GM12878 (cell line): Measurements from ENCODE around the gene FAM47B. TPM values are rescaled to one million over a fixed set of nuclear protein-coding genes. Genes with fewer than 3 reads are reported as not detected.

Source experiments
- ATAC-seq: fragments of 200-7000 bp; cut with Tn5 transposase; 3 replicates; pipeline ENCODE4 v1.9.1; 2020; ENCODE audit warnings: mild to moderate bottlenecking, moderate library complexity
- BruUV-seq: library from RNA; stranded (reverse); fragments of 400-500 nt; replicated peaks from 2 replicates; lab custom pipeline; 2021; lab: Mats Ljungman, UMichigan
- CTCF ChIA-PET: fragments of 300-600 bp; sonication (Branson Sonifier 250); formaldehyde crosslinking; extraction: SDS; loops from one replicate; lab custom pipeline; 2021; ENCODE audit warnings: inconsistent platforms; lab: Yijun Ruan, JAX
- POLR2A ChIA-PET: fragments of 350-600 bp; formaldehyde crosslinking; extraction: SDS; loops from one replicate; lab custom pipeline; 2021; ENCODE audit warnings: inconsistent platforms; lab: Charles Lee
- RAD21 ChIA-PET: fragments of 300-600 bp; sonication (Branson Sonifier 250); formaldehyde crosslinking; loops from one replicate; lab custom pipeline; 2023; ENCODE audit warnings: antibody characterized with exemption; ENCODE audit not compliant: unreplicated experiment; lab: Charles Lee
- SMC1A ChIA-PET: fragments of 300-600 bp; sonication (Branson Sonifier 250); formaldehyde crosslinking; loops from one replicate; lab custom pipeline; 2023; ENCODE audit not compliant: unreplicated experiment, uncharacterized antibody; lab: Charles Lee
- DNase-seq: peaks from one replicate; pipeline ENCODE4 v3.0.0-alpha.2; 2011; ENCODE audit warnings: low read depth, low spot score
- FAIRE-seq: peaks from 3 replicates; lab custom pipeline; 2011; peaks lifted over from hg19 to GRCh38; lab: Jason Lieb, UNC
- H2AFZ ChIP-seq: 2 replicates; pipeline ENCODE4 v1.6.0; 2011; ENCODE audit warnings: low read depth, low read length, control low read depth; ENCODE audit not compliant: control insufficient read depth
- H3K27ac ChIP-seq: 2 replicates; pipeline ENCODE4 v1.5.1; 2011; ENCODE audit warnings: control low read depth; ENCODE audit not compliant: control insufficient read depth, insufficient read depth
- H3K27me3 ChIP-seq, 2 experiments: replicated peaks in 1 of 2; 2 replicates each; pipeline versions ENCODE4 v1.6.0 to v1.6.1; 2011; ENCODE audit warnings: low read length in 1 of 2; ENCODE audit not compliant: control insufficient read depth in 2 of 2, insufficient read depth in 2 of 2
- H3K36me3 ChIP-seq, 2 experiments: 2 replicates each; pipeline ENCODE4 v1.5.1; 2011; ENCODE audit warnings: low read length in 1 of 2; ENCODE audit not compliant: control insufficient read depth in 2 of 2, insufficient read depth in 2 of 2
- H3K4me1 ChIP-seq: 2 replicates; pipeline ENCODE4 v1.6.1; 2011; ENCODE audit warnings: mild to moderate bottlenecking, low read length, moderate library complexity, mixed read lengths; ENCODE audit not compliant: control insufficient read depth, insufficient read depth
- H3K4me2 ChIP-seq: 2 replicates; pipeline ENCODE4 v1.6.0; 2011; ENCODE audit warnings: control low read depth; ENCODE audit not compliant: control insufficient read depth, insufficient read depth
- H3K4me3 ChIP-seq: fragments of 200-600 bp; sonication (generic); 2 replicates; pipeline ENCODE4 v1.5.1; 2016
- H3K79me2 ChIP-seq: 2 replicates; pipeline ENCODE4 v1.6.0; 2011; ENCODE audit warnings: low read length; ENCODE audit not compliant: control insufficient read depth, insufficient read depth
- H3K9ac ChIP-seq: 2 replicates; pipeline ENCODE4 v1.8.0; 2011; ENCODE audit warnings: low read length, control low read depth, mixed read lengths; ENCODE audit not compliant: control insufficient read depth, insufficient read depth
- H3K9me3 ChIP-seq: replicated peaks from 3 replicates; pipeline ENCODE4 v1.5.1; 2011; ENCODE audit warnings: mild to moderate bottlenecking, low read length; ENCODE audit not compliant: control insufficient read depth, insufficient read depth
- H4K20me1 ChIP-seq: 2 replicates; pipeline ENCODE4 v1.6.0; 2011; ENCODE audit not compliant: control insufficient read depth, insufficient read depth
- BACH1 ChIP-seq: fragments of 450-650 bp; IDR thresholded peaks from 2 replicates; pipeline ENCODE4 v1.6.1; 2017; ENCODE audit warnings: mild to moderate bottlenecking, borderline replicate concordance
- BRCA1 ChIP-seq: IDR thresholded peaks from 2 replicates; pipeline ENCODE4 v1.6.1; 2011; ENCODE audit warnings: low read depth, low read length, improper control_type of control experiment
- CBX5 ChIP-seq: sonication (generic); IDR thresholded peaks from 2 replicates; pipeline ENCODE4 v1.6.1; 2016; ENCODE audit warnings: low read depth, moderate library complexity, mild to moderate bottlenecking, inconsistent platforms
- CHD1 ChIP-seq: IDR thresholded peaks from 2 replicates; pipeline ENCODE4 v1.6.1; 2012; ENCODE audit warnings: low read depth, low read length, improper control_type of control experiment
- CREM ChIP-seq: IDR thresholded peaks from 2 replicates; pipeline ENCODE4 v1.6.1; 2014; ENCODE audit warnings: antibody characterized with exemption, low read depth
- EED ChIP-seq: sonication (generic); IDR thresholded peaks from 2 replicates; pipeline ENCODE4 v1.6.1; 2016; ENCODE audit warnings: antibody characterized with exemption, low read depth
- ESRRA ChIP-seq: IDR thresholded peaks from 2 replicates; pipeline ENCODE4 v1.6.1; 2012; ENCODE audit warnings: mild to moderate bottlenecking, low read length, improper control_type of control experiment
- ETV6 ChIP-seq, 2 experiments: fragments of 450-650 bp in 1 of 2; IDR thresholded peaks in 1 of 2; conservative IDR thresholded peaks in 1 of 2; 2 replicates each; pipeline ENCODE4 v1.6.1; 2014; ENCODE audit warnings: antibody characterized with exemption in 1 of 2, borderline replicate concordance in 1 of 2, low read depth in 1 of 2, mild to moderate bottlenecking in 1 of 2, moderate library complexity in 1 of 2
- GABPA ChIP-seq: IDR thresholded peaks from 2 replicates; pipeline ENCODE4 v1.6.1; 2014; ENCODE audit warnings: antibody characterized with exemption, low read depth, mild to moderate bottlenecking, inconsistent platforms
- HDAC6 ChIP-seq: fragments of 200-600 bp; sonication (generic); IDR thresholded peaks from one replicate; pipeline ENCODE4 v1.8.0; 2017; ENCODE audit warnings: antibody characterized with exemption; ENCODE audit not compliant: unreplicated experiment
- IRF4 ChIP-seq: IDR thresholded peaks from 2 replicates; pipeline ENCODE4 v1.6.1; 2011; ENCODE audit warnings: low read depth, low read length
- JUNB ChIP-seq: IDR thresholded peaks from 2 replicates; pipeline ENCODE4 v1.6.1; 2016; ENCODE audit warnings: antibody characterized with exemption, mild to moderate bottlenecking
- PML ChIP-seq: IDR thresholded peaks from 2 replicates; pipeline ENCODE4 v1.6.1; 2012; ENCODE audit warnings: low read length, inconsistent platforms
- POLR2AphosphoS2 ChIP-seq: IDR thresholded peaks from 2 replicates; pipeline ENCODE4 v1.6.1; 2011; ENCODE audit warnings: low read depth, mild to moderate bottlenecking, low read length, improper control_type of control experiment, moderate library complexity
- RAD51 ChIP-seq: fragments of 450-650 bp; IDR thresholded peaks from 2 replicates; pipeline ENCODE4 v1.6.1; 2016; ENCODE audit warnings: moderate library complexity, mild to moderate bottlenecking, inconsistent platforms
- SIN3A ChIP-seq: IDR thresholded peaks from 2 replicates; pipeline ENCODE4 v1.6.1; 2012; ENCODE audit warnings: low read depth, low read length, improper control_type of control experiment
- SP1 ChIP-seq: IDR thresholded peaks from one replicate; pipeline ENCODE4 v1.6.1; 2011; ENCODE audit warnings: low read depth, low read length
- SRF ChIP-seq, 2 experiments: IDR thresholded peaks; 2 replicates each; pipeline ENCODE4 v1.6.1; 2011; ENCODE audit warnings: low read depth in 2 of 2, low read length in 2 of 2, mild to moderate bottlenecking in 1 of 2, moderate library complexity in 1 of 2
- TCF12 ChIP-seq: IDR thresholded peaks from 2 replicates; pipeline ENCODE4 v1.6.1; 2011; ENCODE audit warnings: low read depth, mild to moderate bottlenecking, low read length
- WGBS: methylation state at CpG from one replicate; pipeline ENCODE4 v1.1.6; 2016; ENCODE audit warnings: low lambda C conversion rate; ENCODE audit not compliant: insufficient replicate concordance, insufficient coverage; ENCODE audit errors: missing lambda C conversion rate; 5-methylcytosine and 5-hydroxymethylcytosine counted together
- in situ Hi-C: fragments of 300-500 bp; cut with MboI; formaldehyde crosslinking; loops from 9 replicates; pipeline ENCODE4 v1.14.3; 2018; ENCODE audit warnings: mixed read lengths
- intact Hi-C: fragments of 100-400 bp; cut with micrococcal nuclease; formaldehyde crosslinking; loops from one replicate; pipeline ENCODE4 v1.14.2; 2022; ENCODE audit not compliant: unreplicated experiment
- polyA plus RNA-seq, 11 experiments: library from polyadenylated mRNA; depleted of rRNA in 4 of 11; unstranded in 6 of 11; stranded (reverse) in 5 of 11; fragments of >200 nt; fragmentation: Nextera tagmentation in 4 of 11; fragmentation: Illumina TruSeq in 1 of 11; extraction: Ambion mirVana in 4 of 11; extraction: Trizol in 1 of 11; gene quantifications; 1 replicate in 1 of 11; 2 replicates in 10 of 11; pipeline versions ENCODE4 v1.2.1 to v1.2.3, GENCODE V29; 2011 to 2016; ENCODE audit warnings: inconsistent platforms in 2 of 11, missing spikeins in 2 of 11, low read depth in 1 of 11
- total RNA-seq, 4 experiments: library from RNA; depleted of rRNA in 3 of 4; stranded (reverse); fragments of >200 nt in 3 of 4; fragmentation: Illumina TruSeq in 1 of 4; extraction: Trizol in 1 of 4; gene quantifications; 2 replicates each; pipeline versions ENCODE4 v1.2.1 to v1.2.3, GENCODE V29; 2013 to 2021

FAM47B gene
- total and polyA plus RNA-seq, 10 of the 15 experiments (the other 5 are each of a cell fraction or from before 2014, with no cell fraction given): not detected

GRCh38 chrX:34943235-34943634 lies 639 bp downstream of the FAM47B start:
- Histone ChIP-seq H2AFZ (no peak overlapping the region), H4K20me1 (no peaks in the 10 kb centered on the region), H3K27me3 (no peaks in the 10 kb centered on the region), H3K27ac (no peak overlapping the region), H3K79me2 (no peaks in the 10 kb centered on the region), H3K36me3 (no peaks in the 10 kb centered on the region), H3K9me3 (no peaks in the 10 kb centered on the region), H3K4me3 (no peak overlapping the region), H3K4me2 (no peak overlapping the region), H3K4me1 (no peaks in the 10 kb centered on the region), H3K9ac (no peak overlapping the region)
- RAD21 ChIA-PET: no interaction called here
- BruUV-seq: no TSS peak
- TF ChIP-seq CREM: no peak
- no peak for TF ChIP-seq BRCA1
- no peak for TF ChIP-seq GABPA
- no peak for TF ChIP-seq BACH1
- no peak for TF ChIP-seq HDAC6
- no peak for TF ChIP-seq ETV6 (conservative IDR thresholded peaks at IDR 0.05 in 1 of 2, IDR thresholded peaks at IDR 0.05 in 1 of 2; ENCODE audit: borderline replicate concordance in 1 of 2, low read depth in 1 of 2)
- TF ChIP-seq PML: no peak
- no peak for TF ChIP-seq CBX5
- no peak for TF ChIP-seq TCF12
- TF ChIP-seq IRF4: no peak
- POLR2A ChIA-PET: no interaction called here
- CTCF ChIA-PET: no interaction called here
- SMC1A ChIA-PET: no interaction called here
- WGBS: 64% methylated on average over 15 of the region's 24 CpGs
- FAIRE-seq (no peak), ATAC-seq (no peak), DNase-seq (no peak)
- intact Hi-C loops: no loop called here
- in situ Hi-C loops: no loop called here

GRCh38 chrX:34956916-34957315 lies 14.3 kb downstream of the FAM47B start:
- Histone ChIP-seq H3K4me3 (no peak overlapping the region), H3K27me3 (no peaks in the 10 kb centered on the region), H2AFZ (no peak overlapping the region), H3K4me2 (no peak overlapping the region), H3K9me3 (no peaks in the 10 kb centered on the region), H3K9ac (no peak overlapping the region), H3K79me2 (no peaks in the 10 kb centered on the region), H3K4me1 (no peaks in the 10 kb centered on the region), H3K36me3 (no peaks in the 10 kb centered on the region), H3K27ac (no peak overlapping the region), H4K20me1 (no peaks in the 10 kb centered on the region)
- no peak for DNase-seq
- ATAC-seq: no peak
- SMC1A ChIA-PET: no interaction called here
- FAIRE-seq: no peak
- intact Hi-C loops: no loop called here
- CTCF ChIA-PET: no interaction called here
- TF ChIP-seq JUNB: no peak
- no peak for TF ChIP-seq SP1
- no peak for TF ChIP-seq POLR2AphosphoS2
- TF ChIP-seq EED: no peak
- no peak for TF ChIP-seq ESRRA
- no peak for TF ChIP-seq SRF (IDR thresholded peaks at IDR 0.05; ENCODE audit: low read depth in 2 of 2, low read length in 2 of 2)
- no peak for TF ChIP-seq CHD1
- no peak for TF ChIP-seq RAD51
- TF ChIP-seq SIN3A: no peak
- no TSS peak for BruUV-seq
- in situ Hi-C loops: no loop called here
- RAD21 ChIA-PET: no interaction called here
- POLR2A ChIA-PET: no interaction called here
